Measurements from ENCODE around the gene FOXP1. TPM values are rescaled to one million over a fixed set of nuclear protein-coding genes. Genes with fewer than 3 reads are reported as not detected.

FOXP1 gene
- total RNA-seq, 1 experiment from 2014 or later: 75.3 TPM

- Mint-ChIP-seq H3K4me3 (no peak overlapping the region), H3K36me3 (ENCODE audit: insufficient read depth in 1 of 3, low read depth in 3 of 3) (peaks cover 0 to 6% (median 5%) of the 10 kb centered on the region in 3 experiments; a peak in 3 of 7 replicates), H3K27ac (no peak overlapping the region), H3K4me1 (peaks cover 14 to 16% of the 10 kb centered on the region in 2 experiments), H3K9me3 (no peaks in the 10 kb centered on the region), H3K27me3 (ENCODE audit: low read depth) (no peaks in the 10 kb centered on the region)
- no CpG with 5 or more reads among the region's 6 CpGs for WGBS (ENCODE audit: extremely low coverage, insufficient read length, low lambda C conversion rate)
- Histone ChIP-seq H3K4me1 (ENCODE audit: insufficient read depth, low read length) (no peaks in the 10 kb centered on the region), H3K4ac (ENCODE audit: low read depth, low read length) (no peak overlapping the region), H3K27ac (ENCODE audit: insufficient read length, low read depth, low read length) (no peak overlapping the region), H4K91ac (ENCODE audit: insufficient read length, low read depth, low read length) (no peak overlapping the region), H3K4me2 (ENCODE audit: insufficient read depth, insufficient read length, low read length) (no peak overlapping the region), H3K79me1 (ENCODE audit: insufficient read depth, low read depth, low read length, poor library complexity, severe bottlenecking) (no peaks in the 10 kb centered on the region), H3K23me2 (ENCODE audit: insufficient read length, low read depth, low read length, poor library complexity, severe bottlenecking) (no peaks in the 10 kb centered on the region), H3K23ac (ENCODE audit: insufficient read length, low read depth, low read length) (no peak overlapping the region), H3K79me2 (ENCODE audit: insufficient read depth, low read length) (no peaks in the 10 kb centered on the region), H2BK15ac (ENCODE audit: low read depth, low read length) (no peak overlapping the region), H3T11ph (ENCODE audit: low read length) (no peak overlapping the region), H4K20me1 (ENCODE audit: control insufficient read depth, insufficient read depth, insufficient read length) (no peaks in the 10 kb centered on the region), H3K9me3 (ENCODE audit: control insufficient read depth, low read depth, low read length) (no peaks in the 10 kb centered on the region), H2AFZ (ENCODE audit: low read length) (no peak overlapping the region), H2BK120ac (ENCODE audit: low read depth, low read length, poor library complexity, severe bottlenecking) (no peak overlapping the region), H2BK12ac (ENCODE audit: insufficient read length, low read depth, low read length) (no peak overlapping the region), H3K9ac (ENCODE audit: extremely low read depth, insufficient read length, low read length) (no peak overlapping the region), H2BK20ac (ENCODE audit: low read depth, low read length, poor library complexity, severe bottlenecking) (no peak overlapping the region), H2BK5ac (ENCODE audit: insufficient read length, low read length) (no peak overlapping the region), H3K56ac (ENCODE audit: insufficient read length, low read depth, low read length) (no peak overlapping the region), H3K18ac (ENCODE audit: insufficient read length, low read depth, low read length) (no peak overlapping the region), H4K8ac (replicated peaks; ENCODE audit: insufficient read length, low read depth, low read length) (no peak overlapping the region), H2AK5ac (ENCODE audit: insufficient read length, low read length) (no peak overlapping the region), H3K27me3 (ENCODE audit: insufficient read depth, low read length) (no peaks in the 10 kb centered on the region), H3K14ac (ENCODE audit: insufficient read depth, low read length) (no peak overlapping the region), H4K5ac (ENCODE audit: insufficient read length, low read depth, low read length) (no peak overlapping the region)
- no peak for DNase-seq
- no peak for TF ChIP-seq CTCF (conservative IDR thresholded peaks at IDR 0.05)
Observed at GRCh38 chr3:71104976-71105375, 478.6 kb downstream of the FOXP1 start.

Data from H9 (cell line).